IPS DF 6.9 (cell line): ENCODE results near the gene BHLHE40.

Experiments
- DNase-seq: peaks from one replicate; pipeline ENCODE4 v3.0.0-alpha.2; 2013; ENCODE audit warnings: low read depth, low spot score
- H3K27ac ChIP-seq: one replicate; pipeline ENCODE4 v1.5.1; 2013; ENCODE audit warnings: low read length, control low read depth
- H3K27me3 ChIP-seq: 2 replicates; pipeline ENCODE4 v1.6.1; 2013; ENCODE audit warnings: mild to moderate bottlenecking, low read length; ENCODE audit not compliant: control insufficient read depth, insufficient read depth
- H3K36me3 ChIP-seq: 2 replicates; pipeline ENCODE4 v1.6.1; 2013; ENCODE audit warnings: low read length; ENCODE audit not compliant: control insufficient read depth, insufficient read depth
- H3K4me1 ChIP-seq: 2 replicates; pipeline ENCODE4 v1.6.1; 2013; ENCODE audit warnings: low read length; ENCODE audit not compliant: control insufficient read depth, insufficient read depth
- H3K4me3 ChIP-seq: 2 replicates; pipeline ENCODE4 v1.5.1; 2013; ENCODE audit warnings: mild to moderate bottlenecking, low read length
- H3K9me3 ChIP-seq: 2 replicates; pipeline ENCODE4 v1.6.1; 2013; ENCODE audit warnings: low read length, inconsistent platforms; ENCODE audit not compliant: control insufficient read depth, insufficient read depth
- WGBS: extraction: QIAGEN DNeasy Blood & Tissue Kit; methylation state at CpG from one replicate; pipeline ENCODE4 v1.1.7; 2013; ENCODE audit warnings: mixed read lengths, missing lambda C conversion rate; ENCODE audit not compliant: insufficient read length, insufficient coverage; 5-methylcytosine and 5-hydroxymethylcytosine counted together

Gene BHLHE40

GRCh38 chr3:4947028-4947427 is 32.2 kb upstream of the BHLHE40 start:
- WGBS: no CpG with 5 or more reads among the region's 5 CpGs
- Histone ChIP-seq H3K9me3 (no peaks in the 10 kb centered on the region), H3K27ac (no peak overlapping the region), H3K36me3 (no peaks in the 10 kb centered on the region), H3K4me3 (no peak overlapping the region), H3K4me1 (no peaks in the 10 kb centered on the region), H3K27me3 (no peaks in the 10 kb centered on the region)
- DNase-seq: no peak

- Histone ChIP-seq H3K4me3 (no peak overlapping the region), H3K36me3 (no peaks in the 10 kb centered on the region), H3K9me3 (no peaks in the 10 kb centered on the region), H3K27ac (no peak overlapping the region), H3K4me1 (no peaks in the 10 kb centered on the region), H3K27me3 (no peaks in the 10 kb centered on the region; the same call in 1 of the 2 replicates)
- no CpG with 5 or more reads among the region's 4 CpGs for WGBS
- DNase-seq: no peak
Observed at GRCh38 chr3:4948395-4948794, 30.8 kb upstream of the BHLHE40 start.

DNA sequence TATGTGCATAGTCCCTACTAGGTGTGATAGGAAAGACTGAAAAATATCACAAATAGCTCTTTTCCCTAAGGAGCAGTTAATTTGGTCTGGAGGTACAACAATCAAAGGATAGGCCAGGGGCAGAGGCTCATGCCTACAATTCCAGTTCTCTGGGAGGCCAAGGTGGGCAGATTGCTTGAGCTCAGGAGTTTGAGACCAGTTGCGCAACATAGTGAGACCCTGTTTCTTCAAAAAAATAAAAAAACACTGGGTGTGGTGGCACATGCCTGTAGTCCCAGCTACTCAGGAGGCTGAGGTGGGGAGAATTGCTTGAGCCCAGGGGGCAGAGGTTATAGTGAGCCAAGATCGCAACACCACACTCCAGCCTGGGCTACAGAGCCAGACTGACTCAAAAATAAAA is 30.2 kb upstream of the BHLHE40 start:
- Histone ChIP-seq H3K27ac (no peak overlapping the region), H3K36me3 (no peaks in the 10 kb centered on the region), H3K4me3 (no peak overlapping the region), H3K4me1 (no peaks in the 10 kb centered on the region), H3K9me3 (no peaks in the 10 kb centered on the region), H3K27me3 (no peaks in the 10 kb centered on the region; the same call in 1 of the 2 replicates)
- DNase-seq: no peak
- WGBS: no CpG with 5 or more reads among the region's 2 CpGs

- no peak overlapping the region for H3K4me3 ChIP-seq
- no peaks in the 10 kb centered on the region for H3K4me1 ChIP-seq
- H3K36me3 ChIP-seq: no peaks in the 10 kb centered on the region
- no peak overlapping the region for H3K27ac ChIP-seq
- no peaks in the 10 kb centered on the region; the same call in 1 of the 2 replicates for H3K27me3 ChIP-seq
- no peak for DNase-seq
- H3K9me3 ChIP-seq: no peaks in the 10 kb centered on the region
- no CpG with 5 or more reads among the region's 2 CpGs for WGBS
Observed at GRCh38 chr3:4949659-4950058, 29.6 kb upstream of the BHLHE40 start.

DNA sequence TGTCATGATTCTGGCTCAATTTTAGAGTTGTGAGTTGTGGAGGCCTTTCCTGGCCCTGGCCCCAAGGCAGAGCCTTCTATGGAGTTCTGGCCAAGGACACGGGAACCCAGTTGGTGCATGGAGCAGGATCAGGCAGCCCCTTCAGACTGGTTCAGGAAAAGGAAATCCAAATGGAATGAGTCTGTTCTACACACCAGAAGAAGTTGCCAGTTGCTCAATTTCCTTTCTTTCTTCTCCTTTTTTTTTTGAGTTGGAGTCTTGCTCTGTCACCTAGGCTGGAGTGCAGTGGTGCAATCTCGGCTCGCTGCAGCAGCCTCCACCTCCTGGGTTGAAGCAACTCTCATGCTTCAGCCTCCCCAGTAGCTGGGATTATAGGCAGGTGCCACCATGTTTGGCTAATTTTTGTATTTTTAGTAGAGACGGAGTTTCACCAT is 28.9 kb upstream of the BHLHE40 start:
- H3K4me3 ChIP-seq: no peak overlapping the region
- no CpG with 5 or more reads among the region's 4 CpGs for WGBS
- DNase-seq: no peak
- no peaks in the 10 kb centered on the region; the same call in 1 of the 2 replicates for H3K27me3 ChIP-seq
- H3K27ac ChIP-seq: no peak overlapping the region
- H3K9me3 ChIP-seq: no peaks in the 10 kb centered on the region
- H3K4me1 ChIP-seq: no peaks in the 10 kb centered on the region
- no peaks in the 10 kb centered on the region for H3K36me3 ChIP-seq

DNA sequence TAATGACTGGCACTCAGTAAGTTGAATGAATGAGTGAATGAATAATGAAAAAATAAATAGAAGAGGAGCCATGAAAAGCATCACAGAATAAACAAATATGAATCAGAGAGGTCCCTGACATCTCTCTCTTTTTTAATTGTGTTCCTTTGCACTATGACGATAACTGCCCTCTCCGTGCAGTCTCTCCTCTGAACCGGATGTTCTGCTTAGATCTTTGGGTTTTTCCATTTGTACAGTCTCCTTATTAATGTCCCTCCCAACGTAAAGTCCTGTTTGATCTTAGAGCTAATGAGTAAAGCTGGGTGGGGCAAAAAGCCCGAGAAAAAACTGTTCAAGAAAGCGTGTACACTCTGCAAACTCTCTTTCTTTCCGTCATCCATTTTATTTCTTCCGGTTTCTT is 28.3 kb upstream of the BHLHE40 start:
- no peak overlapping the region for H3K4me3 ChIP-seq
- no peak overlapping the region for H3K27ac ChIP-seq

DNA sequence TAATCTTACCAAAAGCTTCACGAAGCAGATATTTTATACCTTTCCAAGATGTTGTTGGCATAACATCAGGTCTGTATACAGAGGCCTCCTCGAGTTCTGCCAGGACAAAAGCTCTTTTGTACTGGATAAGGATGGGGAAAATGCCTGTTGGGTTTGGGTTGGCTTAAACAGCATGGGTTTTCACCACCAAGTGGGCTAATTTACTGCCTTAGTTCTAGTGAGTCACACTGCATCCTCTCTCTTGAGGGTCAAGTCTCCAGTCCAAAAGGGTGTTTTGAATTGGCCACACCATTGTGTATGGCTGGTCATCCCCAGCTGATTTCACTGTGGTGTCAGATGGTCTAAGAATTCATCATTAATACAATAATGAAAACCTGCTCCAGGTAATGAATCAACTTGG is 26.1 kb upstream of the BHLHE40 start:
- no peak for DNase-seq
- H3K4me1 ChIP-seq: no peaks in the 10 kb centered on the region
- no peaks in the 10 kb centered on the region for H3K36me3 ChIP-seq
- no peaks in the 10 kb centered on the region for H3K9me3 ChIP-seq
- H3K27me3 ChIP-seq: no peaks in the 10 kb centered on the region; the same call in 1 of the 2 replicates
- no peak overlapping the region for H3K27ac ChIP-seq
- H3K4me3 ChIP-seq: no peak overlapping the region
- WGBS: no CpG with 5 or more reads among the region's 2 CpGs

More for the DNA sequence above, 28.3 kb upstream of the BHLHE40 start:
- Histone ChIP-seq H3K9me3 (no peaks in the 10 kb centered on the region), H3K27me3 (no peaks in the 10 kb centered on the region; the same call in 1 of the 2 replicates), H3K36me3 (no peaks in the 10 kb centered on the region), H3K4me1 (no peaks in the 10 kb centered on the region)
- no peak for DNase-seq
- WGBS: no CpG with 5 or more reads among the region's 8 CpGs

GRCh38 chr3:4954256-4955000 is 24.8 kb upstream of the BHLHE40 start:
- H3K4me1 ChIP-seq: no peaks in the 10 kb centered on the region
- H3K27ac ChIP-seq: no peak overlapping the region
- H3K4me3 ChIP-seq: no peak overlapping the region
- no peaks in the 10 kb centered on the region for H3K36me3 ChIP-seq
- H3K9me3 ChIP-seq: no peaks in the 10 kb centered on the region
- H3K27me3 ChIP-seq: no peaks in the 10 kb centered on the region; the same call in 1 of the 2 replicates
- DNase-seq: no peak
- no CpG with 5 or more reads among the region's 6 CpGs for WGBS

DNA sequence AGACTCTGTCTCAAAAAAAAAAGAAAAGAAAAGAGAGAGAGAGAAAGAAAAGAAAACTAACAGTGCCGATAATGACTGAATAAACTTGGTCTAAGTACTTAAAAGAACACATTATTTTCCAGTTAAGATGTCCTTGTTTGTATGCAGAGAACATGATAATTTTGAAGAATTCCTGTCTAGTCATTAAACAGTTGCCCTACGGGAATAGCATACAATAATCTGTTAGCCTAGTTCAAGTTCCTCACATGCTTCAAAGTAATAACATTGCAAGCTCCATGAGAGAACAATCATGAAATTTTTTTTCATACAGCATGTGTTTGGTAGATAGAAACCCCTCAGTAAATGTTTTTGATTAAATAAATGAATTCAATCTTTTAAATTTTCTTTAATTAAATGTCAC is 23.1 kb upstream of the BHLHE40 start:
- H3K9me3 ChIP-seq: no peaks in the 10 kb centered on the region
- no peak for DNase-seq
- H3K27ac ChIP-seq: no peak overlapping the region
- no CpG with 5 or more reads among the region's 2 CpGs for WGBS
- H3K4me3 ChIP-seq: no peak overlapping the region
- H3K27me3 ChIP-seq: no peaks in the 10 kb centered on the region; the same call in 1 of the 2 replicates
- no peaks in the 10 kb centered on the region for H3K36me3 ChIP-seq
- no peaks in the 10 kb centered on the region for H3K4me1 ChIP-seq

GRCh38 chr3:4956738-4957137 is 22.5 kb upstream of the BHLHE40 start:
- no peaks in the 10 kb centered on the region for H3K4me1 ChIP-seq
- WGBS: no CpG with 5 or more reads among the region's 2 CpGs
- DNase-seq: no peak

GRCh38 chr3:4957978-4958377 is 21.3 kb upstream of the BHLHE40 start:
- no peaks in the 10 kb centered on the region for H3K4me1 ChIP-seq
- H3K27me3 ChIP-seq: no peaks in the 10 kb centered on the region; the same call in 1 of the 2 replicates
- no peak for DNase-seq
- no peak overlapping the region for H3K4me3 ChIP-seq
- no peaks in the 10 kb centered on the region for H3K9me3 ChIP-seq
- H3K27ac ChIP-seq: no peak overlapping the region
- no peaks in the 10 kb centered on the region for H3K36me3 ChIP-seq
- no CpG with 5 or more reads among the region's 3 CpGs for WGBS

More at GRCh38 chr3:4956738-4957137, 22.5 kb upstream of the BHLHE40 start:
- Histone ChIP-seq H3K9me3 (no peaks in the 10 kb centered on the region), H3K36me3 (no peaks in the 10 kb centered on the region), H3K27ac (no peak overlapping the region), H3K27me3 (no peaks in the 10 kb centered on the region; the same call in 1 of the 2 replicates), H3K4me3 (no peak overlapping the region)
